Measurements from ENCODE around the gene KMT2D. TPM values are rescaled to one million over a fixed set of nuclear protein-coding genes. Genes with fewer than 3 reads are reported as not detected.

Gene KMT2D
- total RNA-seq, 1 experiment from 2014 or later, result 41.9 TPM

GRCh38 chr12:49037111-49037946 lies 23.3 kb downstream of the KMT2D start:
- H3K27ac ChIP-seq (ENCODE audit: low read length), result no peak overlapping the region
- intact Hi-C loops (cut with micrococcal nuclease), result no loop called here

DNA sequence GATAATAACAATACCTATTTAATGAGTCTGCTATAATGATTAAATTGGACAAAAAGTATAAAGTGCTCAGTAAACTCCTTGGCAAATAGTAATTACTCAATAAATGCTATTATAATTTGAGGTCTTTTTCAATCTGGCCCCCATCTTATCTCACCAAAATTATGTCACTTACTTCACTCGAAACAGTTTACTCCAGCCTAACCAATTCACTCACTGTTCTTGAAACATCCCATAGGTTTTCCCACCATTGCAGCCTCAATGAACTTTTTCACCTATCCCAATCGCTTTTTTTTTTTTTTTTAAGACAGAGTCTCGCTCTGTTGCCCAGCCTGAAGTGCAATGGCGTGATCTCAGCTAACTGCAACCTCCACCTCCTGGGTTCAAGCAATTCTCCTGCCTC lies 24.6 kb downstream of the KMT2D start:
- TF ChIP-seq, protein P1, sequence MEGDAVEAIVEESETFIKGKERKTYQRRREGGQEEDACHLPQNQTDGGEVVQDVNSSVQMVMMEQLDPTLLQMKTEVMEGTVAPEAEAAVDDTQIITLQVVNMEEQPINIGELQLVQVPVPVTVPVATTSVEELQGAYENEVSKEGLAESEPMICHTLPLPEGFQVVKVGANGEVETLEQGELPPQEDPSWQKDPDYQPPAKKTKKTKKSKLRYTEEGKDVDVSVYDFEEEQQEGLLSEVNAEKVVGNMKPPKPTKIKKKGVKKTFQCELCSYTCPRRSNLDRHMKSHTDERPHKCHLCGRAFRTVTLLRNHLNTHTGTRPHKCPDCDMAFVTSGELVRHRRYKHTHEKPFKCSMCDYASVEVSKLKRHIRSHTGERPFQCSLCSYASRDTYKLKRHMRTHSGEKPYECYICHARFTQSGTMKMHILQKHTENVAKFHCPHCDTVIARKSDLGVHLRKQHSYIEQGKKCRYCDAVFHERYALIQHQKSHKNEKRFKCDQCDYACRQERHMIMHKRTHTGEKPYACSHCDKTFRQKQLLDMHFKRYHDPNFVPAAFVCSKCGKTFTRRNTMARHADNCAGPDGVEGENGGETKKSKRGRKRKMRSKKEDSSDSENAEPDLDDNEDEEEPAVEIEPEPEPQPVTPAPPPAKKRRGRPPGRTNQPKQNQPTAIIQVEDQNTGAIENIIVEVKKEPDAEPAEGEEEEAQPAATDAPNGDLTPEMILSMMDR (conservative IDR thresholded peaks at IDR 0.05; ENCODE audit: low read depth, low read length), result no peak
- no peak for TF ChIP-seq EZH2 (IDR thresholded peaks at IDR 0.05; ENCODE audit: low read length, unreplicated experiment)
- TF ChIP-seq EZH2phosphoT487 (IDR thresholded peaks at IDR 0.05; ENCODE audit: borderline replicate concordance, low read length), result no peak
- ChIA-PET CTCF (no interaction called here), POLR2A (ENCODE audit: unreplicated experiment) (no interaction called here)

More at GRCh38 chr12:49037111-49037946, 23.3 kb downstream of the KMT2D start:
- Histone ChIP-seq H3K9me2 (replicated peaks; ENCODE audit: low read length) (no peaks in the 10 kb centered on the region), H3F3A (ENCODE audit: low read length, unreplicated experiment) (no peaks in the 10 kb centered on the region), H3K36me3 (ENCODE audit: low read depth, low read length) (peaks cover 68% of the 10 kb centered on the region), H3K4me1 (ENCODE audit: insufficient read depth, low read length) (no peaks in the 10 kb centered on the region), H3K79me2 (ENCODE audit: low read length) (no peaks in the 10 kb centered on the region), H2AFZ (ENCODE audit: low read length) (no peak overlapping the region), H3K9ac (ENCODE audit: low read length) (no peak overlapping the region), H3K4me3 (ENCODE audit: low read length) (no peak overlapping the region), H3K9me3 (ENCODE audit: low read length) (no peaks in the 10 kb centered on the region), H3K4me2 (ENCODE audit: low read length) (no peak overlapping the region), H4K20me1 (ENCODE audit: low read length) (no peaks in the 10 kb centered on the region), H3K27me3 (ENCODE audit: low read length) (no peaks in the 10 kb centered on the region)
- DNase-seq (no peak), ATAC-seq (no peak)
- BruUV-seq (replicated peaks), result no TSS peak
- TF ChIP-seq, protein P1 (conservative IDR thresholded peaks at IDR 0.05; ENCODE audit: low read depth, low read length), result no peak
- no peak for TF ChIP-seq EZH2 (IDR thresholded peaks at IDR 0.05; ENCODE audit: low read length, unreplicated experiment)
- TF ChIP-seq EZH2phosphoT487 (IDR thresholded peaks at IDR 0.05; ENCODE audit: borderline replicate concordance, low read length), result no peak
- POLR2A ChIA-PET (ENCODE audit: unreplicated experiment), result no interaction called here
- CTCF ChIA-PET, result interaction anchor here (0.6 kb wide), 1 partner anchor 84 kb away, joined by 6 read pairs; no protein-coding TSS in a partner anchor

DNA sequence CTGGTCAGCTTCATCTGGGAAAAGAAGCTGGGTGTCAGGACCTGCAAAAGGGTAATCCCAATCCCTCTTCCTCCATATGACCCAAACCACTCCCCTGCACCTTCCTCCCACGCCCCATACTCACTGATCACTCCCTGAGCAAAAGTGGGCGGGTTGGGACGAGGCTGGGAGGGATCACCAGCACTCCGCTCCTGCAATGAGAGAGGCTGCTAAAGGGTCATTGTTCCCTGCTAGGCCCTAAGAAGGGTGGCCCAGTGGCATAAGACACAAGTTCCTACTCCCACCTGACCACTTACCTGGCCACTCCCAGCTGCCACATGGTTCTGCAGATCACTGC lies 26.3 kb downstream of the KMT2D start:
- Histone ChIP-seq H3K9me2 (replicated peaks; ENCODE audit: low read length) (no peaks in the 10 kb centered on the region), H3K4me1 (ENCODE audit: insufficient read depth, low read length) (no peaks in the 10 kb centered on the region), H3K27me3 (ENCODE audit: low read length) (no peaks in the 10 kb centered on the region), H3F3A (ENCODE audit: low read length, unreplicated experiment) (no peaks in the 10 kb centered on the region), H3K36me3 (ENCODE audit: low read depth, low read length) (peaks cover 50% of the 10 kb centered on the region), H4K20me1 (ENCODE audit: low read length) (no peaks in the 10 kb centered on the region), H3K27ac (ENCODE audit: low read length) (no peak overlapping the region), H2AFZ (ENCODE audit: low read length) (no peak overlapping the region), H3K9ac (ENCODE audit: low read length) (no peak overlapping the region), H3K4me2 (ENCODE audit: low read length) (no peak overlapping the region), H3K79me2 (ENCODE audit: low read length) (no peaks in the 10 kb centered on the region), H3K4me3 (ENCODE audit: low read length) (no peak overlapping the region), H3K9me3 (ENCODE audit: low read length) (no peaks in the 10 kb centered on the region)
- POLR2A ChIA-PET (ENCODE audit: unreplicated experiment), result no interaction called here
- TF ChIP-seq EZH2phosphoT487 (IDR thresholded peaks at IDR 0.05; ENCODE audit: borderline replicate concordance, low read length) (no peak), EZH2 (IDR thresholded peaks at IDR 0.05; ENCODE audit: low read length, unreplicated experiment) (no peak)
- TF ChIP-seq, protein P1 (conservative IDR thresholded peaks at IDR 0.05; ENCODE audit: low read depth, low read length), result no peak
- CTCF ChIA-PET, result no interaction called here
- BruUV-seq (replicated peaks), result no TSS peak
- intact Hi-C loops (cut with micrococcal nuclease), result no loop called here
- DNase-seq, result no peak
- no peak for ATAC-seq

More for the DNA sequence above, 24.6 kb downstream of the KMT2D start:
- no peak for ATAC-seq
- Histone ChIP-seq H2AFZ (ENCODE audit: low read length) (no peak overlapping the region), H3K4me2 (ENCODE audit: low read length) (no peak overlapping the region), H4K20me1 (ENCODE audit: low read length) (no peaks in the 10 kb centered on the region), H3K27me3 (ENCODE audit: low read length) (no peaks in the 10 kb centered on the region), H3K4me3 (ENCODE audit: low read length) (no peak overlapping the region), H3K9me2 (replicated peaks; ENCODE audit: low read length) (no peaks in the 10 kb centered on the region), H3K4me1 (ENCODE audit: insufficient read depth, low read length) (no peaks in the 10 kb centered on the region), H3K9me3 (ENCODE audit: low read length) (no peaks in the 10 kb centered on the region), H3K9ac (ENCODE audit: low read length) (no peak overlapping the region), H3K79me2 (ENCODE audit: low read length) (no peaks in the 10 kb centered on the region), H3K36me3 (ENCODE audit: low read depth, low read length) (peaks cover 62% of the 10 kb centered on the region), H3K27ac (ENCODE audit: low read length) (no peak overlapping the region), H3F3A (ENCODE audit: low read length, unreplicated experiment) (no peaks in the 10 kb centered on the region)
- intact Hi-C loops (cut with micrococcal nuclease), result no loop called here
- no peak for DNase-seq
- BruUV-seq (replicated peaks), result no TSS peak
